SK-N-MC (cell line): ENCODE measurements around the gene LGI2.

Experiments used
- EZH2 ChIP-seq: fragments of 200-600 bp; sonication (generic); IDR thresholded peaks from one replicate; pipeline ENCODE4 v1.6.1; 2017; ENCODE audit warnings: antibody characterized with exemption
- POLR2AphosphoS5 ChIP-seq: IDR thresholded peaks from 2 replicates; pipeline ENCODE4 v1.6.1; 2012; ENCODE audit warnings: mild to moderate bottlenecking, low read depth, low read length, borderline replicate concordance

- no peak for TF ChIP-seq EZH2
- no peak for TF ChIP-seq POLR2AphosphoS5
These were observed 31.2 kb downstream of the LGI2 start for GRCh38 chr4:24999392-25000089.
